AG04449 (cell line): Measurements from ENCODE around the gene TBC1D8.

Source experiments
- CTCF ChIA-PET: fragments of 350-600 bp; formaldehyde crosslinking; extraction: SDS; loops from one replicate; lab custom pipeline; 2021; ENCODE audit warnings: antibody characterized with exemption; lab: Yijun Ruan, JAX
- POLR2A ChIA-PET: fragments of 400-600, 350-600 bp; formaldehyde crosslinking; extraction: SDS; loops from one replicate; lab custom pipeline; 2020; ENCODE audit warnings: antibody characterized with exemption, inconsistent platforms; lab: Yijun Ruan, JAX
- DNase-seq: peaks from one replicate; pipeline ENCODE4 v3.0.0-alpha.2; 2010; ENCODE audit warnings: low read depth, low spot score
- H3K4me3 ChIP-seq: 2 replicates; pipeline ENCODE4 v1.5.1; 2011; ENCODE audit warnings: low read depth, mild to moderate bottlenecking, control low read depth, low read length
- CTCF ChIP-seq: IDR thresholded peaks from one replicate; pipeline ENCODE4 v1.5.1; 2011; ENCODE audit warnings: mild to moderate bottlenecking, moderate library complexity, low read length, control low read depth, inconsistent platforms; ENCODE audit not compliant: insufficient read depth; ENCODE audit errors: missing control alignments

Gene TBC1D8

GRCh38 chr2:101108357-101108756 is 42.8 kb downstream of the TBC1D8 start:
- no peak for TF ChIP-seq CTCF
- no peak for DNase-seq
- ChIA-PET CTCF (no interaction called here), POLR2A (no interaction called here)
- no peak overlapping the region for H3K4me3 ChIP-seq

- no peak for TF ChIP-seq CTCF
- ChIA-PET CTCF (interaction anchor here (0.8 kb wide), 1 partner anchor 10 kb away, joined by 3 read pairs; no protein-coding TSS in a partner anchor), POLR2A (no interaction called here)
- H3K4me3 ChIP-seq, result no peak overlapping the region
- no peak for DNase-seq
These were observed 43.9 kb downstream of the TBC1D8 start for GRCh38 chr2:101107241-101107640.

- no peak for TF ChIP-seq CTCF
- no peak overlapping the region for H3K4me3 ChIP-seq
- DNase-seq, result no peak
- POLR2A ChIA-PET, result no interaction called here
- CTCF ChIA-PET, result interaction anchor here (0.8 kb wide), 1 partner anchor 9 kb away, joined by 3 read pairs; no protein-coding TSS in a partner anchor
These were observed 44.6 kb downstream of the TBC1D8 start for GRCh38 chr2:101106453-101107181.

- ChIA-PET CTCF (no interaction called here), POLR2A (no interaction called here)
- no peak for TF ChIP-seq CTCF
- DNase-seq, result no peak
- no peak overlapping the region for H3K4me3 ChIP-seq
These were observed 45.5 kb downstream of the TBC1D8 start for GRCh38 chr2:101105654-101106053.

GRCh38 chr2:101097638-101098037 is 53.5 kb downstream of the TBC1D8 start:
- TF ChIP-seq CTCF, result no peak
- no peak overlapping the region for H3K4me3 ChIP-seq
- POLR2A ChIA-PET, result no interaction called here
- CTCF ChIA-PET, result interaction anchor here (1.3 kb wide), 1 partner anchor 9 kb away, joined by 3 read pairs; no protein-coding TSS in a partner anchor
- DNase-seq, result no peak

GRCh38 chr2:101096619-101097142 is 54.5 kb downstream of the TBC1D8 start:
- ChIA-PET CTCF (interaction anchor here (1.3 kb wide), 1 partner anchor 10 kb away, joined by 3 read pairs; no protein-coding TSS in a partner anchor), POLR2A (no interaction called here)
- TF ChIP-seq CTCF, result no peak
- no peak for DNase-seq
- no peak overlapping the region for H3K4me3 ChIP-seq
